NCI-H748 treated with DMSO at 0.1 percent for 48 hours (cell line): Measurements from ENCODE around the gene EPB41L3.
"Not testable (repeated sequence)": the region's sequence is repeated elsewhere in the genome, so short reads cannot be mapped to it uniquely, and the experiment has no call there.

Experiments used
- DNase-seq: peaks from one replicate; lab custom pipeline; 2025; lab: John Stamatoyannopoulos, UW

The EPB41L3 gene

DNA sequence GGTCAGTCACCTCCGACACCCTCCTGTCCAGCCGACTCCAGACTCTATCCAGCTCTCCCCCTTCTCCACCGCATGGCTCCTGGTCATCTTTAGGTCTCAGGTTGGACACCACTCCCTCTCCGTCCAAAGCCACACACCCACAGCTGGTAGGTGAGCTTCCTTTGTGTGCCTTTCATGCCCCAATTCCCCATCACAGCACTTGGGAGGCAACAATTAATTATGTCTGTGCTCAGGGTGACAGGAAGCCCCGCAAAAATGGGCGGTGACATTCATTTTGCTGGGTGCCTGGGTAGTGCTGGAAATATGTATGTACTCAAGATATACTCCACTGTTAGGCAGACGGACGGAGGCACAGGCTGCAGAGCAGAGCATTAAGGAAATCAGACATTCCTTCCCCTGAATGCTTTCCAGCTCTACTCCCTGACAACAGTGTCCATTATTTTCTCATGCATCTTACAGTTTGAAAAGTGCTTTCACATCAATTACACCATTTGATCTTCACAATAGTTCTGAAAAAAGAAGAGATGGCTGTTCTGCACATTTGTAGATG lies 13.1 kb downstream of the EPB41L3 start:
- DNase-seq: no peak

DNA sequence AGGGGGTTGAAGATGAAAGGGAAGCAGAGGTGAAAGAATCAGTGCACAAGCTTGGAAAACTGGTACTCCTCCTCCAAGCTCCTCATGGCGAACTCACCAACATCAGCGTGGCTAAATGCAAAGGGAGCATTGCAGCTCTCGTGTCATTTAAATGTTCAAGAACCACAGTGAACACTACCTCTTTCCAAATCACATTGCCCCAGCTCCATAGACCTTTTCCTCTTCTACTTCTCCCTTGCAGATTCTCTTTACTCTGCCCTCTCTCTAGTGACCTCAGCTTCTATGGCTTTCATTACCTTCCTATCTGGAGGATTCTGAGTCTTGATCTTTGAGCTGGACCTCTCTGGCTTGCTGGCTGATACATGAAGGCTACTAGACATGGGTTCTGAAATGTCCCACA lies 14.3 kb downstream of the EPB41L3 start:
- no peak for DNase-seq

DNA sequence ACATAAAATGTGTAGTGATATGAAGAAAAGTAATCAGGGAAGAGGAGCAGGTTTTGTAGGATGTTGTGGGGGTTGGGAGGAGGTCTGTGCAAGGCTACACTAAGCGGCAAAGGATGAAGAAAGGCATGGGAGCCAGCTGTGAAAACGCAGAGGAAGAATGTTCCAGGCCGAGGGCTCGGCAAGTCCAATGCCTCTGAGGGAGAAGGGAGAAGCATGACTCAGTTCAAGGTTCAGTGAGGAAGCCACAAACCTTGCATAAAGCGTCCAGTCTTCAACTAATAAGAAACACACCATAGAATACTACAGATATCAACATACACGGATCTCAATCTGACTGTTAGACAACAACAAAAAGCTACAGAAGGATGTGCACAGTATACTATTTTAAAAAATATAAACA lies 16.2 kb downstream of the EPB41L3 start:
- no peak for DNase-seq

DNA sequence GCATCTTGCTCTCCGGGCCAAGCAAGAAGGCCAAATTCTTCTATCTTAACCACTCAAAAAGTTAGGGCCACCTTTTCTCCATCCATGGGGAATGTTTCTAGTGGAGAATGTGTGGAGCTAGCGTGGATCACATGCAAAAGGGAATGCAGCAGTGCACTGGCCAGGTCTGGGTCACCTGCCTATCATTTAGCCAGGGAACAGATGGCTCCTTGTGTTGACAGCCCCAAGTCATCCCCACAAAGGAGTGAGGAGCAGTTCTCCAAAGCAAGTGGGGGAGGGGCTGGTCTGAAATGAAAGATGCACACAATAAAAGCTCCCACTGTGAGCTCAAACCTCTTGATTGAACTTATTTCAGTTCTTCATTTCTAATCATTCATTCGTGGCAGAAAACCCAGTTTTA lies 19.1 kb downstream of the EPB41L3 start:
- no peak for DNase-seq

DNA sequence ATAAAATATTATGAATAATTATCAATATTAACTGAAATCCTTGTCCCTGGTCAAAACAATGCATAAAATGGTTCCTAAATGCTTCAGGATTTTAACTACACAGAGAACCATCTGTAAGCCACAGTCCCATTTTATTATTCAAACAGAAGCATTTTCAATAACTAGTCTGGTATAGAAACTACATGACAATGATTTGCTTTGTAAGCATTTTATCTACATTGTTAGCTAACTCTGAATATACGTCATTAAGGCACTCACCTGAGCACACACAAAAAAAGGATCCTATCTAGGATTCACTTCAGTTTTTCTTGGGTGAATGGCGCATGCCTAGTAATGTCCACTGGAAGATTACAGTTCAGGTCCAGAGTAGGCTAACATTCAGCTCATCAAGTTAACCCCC lies 22.8 kb downstream of the EPB41L3 start:
- no peak for DNase-seq

DNA sequence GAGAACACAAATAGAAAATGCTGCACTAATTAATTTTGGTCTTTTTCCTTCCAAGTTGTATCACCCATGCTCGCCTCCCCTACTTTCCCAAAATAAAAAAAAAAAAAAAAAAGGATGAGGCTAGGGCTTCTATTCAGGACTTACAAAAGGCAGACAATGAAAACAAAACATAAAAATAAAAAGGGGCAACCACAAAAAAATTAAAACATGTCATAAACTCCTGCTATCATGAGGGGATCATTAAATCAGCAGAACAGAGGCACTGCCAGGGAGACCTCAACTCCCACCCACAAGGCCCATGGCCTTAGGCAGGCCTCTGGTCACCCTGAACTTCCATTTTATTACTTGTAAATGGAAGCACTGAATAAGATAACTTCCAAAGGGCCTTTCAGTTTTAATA lies 23.3 kb downstream of the EPB41L3 start:
- no peak for DNase-seq

DNA sequence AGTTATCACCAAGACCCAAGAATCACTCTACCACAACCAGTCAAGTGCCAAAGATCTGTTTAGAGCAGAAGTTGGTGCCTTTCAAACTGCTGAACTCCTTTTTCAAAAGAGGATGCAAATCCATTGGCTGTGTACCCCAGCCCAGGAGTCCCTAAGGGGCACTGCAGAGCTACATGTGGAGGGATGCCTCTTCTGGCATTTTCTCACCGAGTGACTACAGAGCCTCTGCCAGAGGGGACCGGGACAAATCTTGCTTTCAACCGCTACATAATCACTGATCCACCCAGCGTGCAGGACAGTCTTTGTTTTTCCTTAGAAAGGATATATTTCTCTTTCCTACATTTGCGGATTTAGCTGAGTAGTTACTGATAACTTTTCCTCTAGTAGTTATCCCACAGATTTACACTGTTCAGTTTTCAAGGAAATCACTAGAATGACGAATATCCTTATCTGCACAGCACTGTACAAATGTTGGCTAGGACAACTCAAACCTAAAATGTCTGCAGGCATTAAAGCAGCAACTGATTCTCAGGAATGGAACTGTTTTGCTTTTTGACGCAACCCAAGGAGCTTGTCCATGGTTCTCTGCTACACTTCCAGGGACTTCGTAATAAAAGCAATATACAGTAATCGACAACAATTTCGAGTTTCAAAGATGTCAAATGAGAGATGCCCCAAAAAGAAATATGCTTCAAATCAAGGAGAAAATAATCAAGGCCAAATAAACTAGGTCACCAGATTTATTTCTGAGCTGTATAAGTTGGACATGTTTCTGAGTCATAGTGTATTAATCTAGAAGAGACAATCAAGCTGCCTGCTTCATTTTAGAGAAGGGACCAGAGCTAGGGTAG lies 24.1 kb downstream of the EPB41L3 start:
- DNase-seq: no peak

DNA sequence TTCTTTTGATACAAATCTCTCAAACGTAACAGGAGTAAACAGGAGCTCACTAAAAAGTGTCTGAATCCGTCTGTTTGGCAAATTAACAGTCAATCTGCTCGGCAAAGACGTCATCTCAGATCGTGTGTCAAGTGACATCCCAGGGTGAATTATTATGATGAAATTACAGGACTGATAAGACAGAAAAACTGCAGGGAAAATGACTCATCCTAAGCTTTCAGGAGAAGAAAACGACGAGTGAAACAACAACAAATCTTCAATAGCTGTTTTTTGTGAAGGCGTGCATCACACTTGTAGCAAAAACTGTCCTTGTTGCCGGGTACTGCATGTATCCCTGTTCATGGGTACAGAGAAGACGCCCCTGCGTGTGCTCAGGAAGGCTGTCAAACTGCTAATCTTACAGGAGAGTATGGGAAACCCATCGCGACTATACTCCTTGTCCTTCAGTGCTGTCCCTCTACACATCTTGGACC lies 24.9 kb downstream of the EPB41L3 start:
- no peak for DNase-seq

DNA sequence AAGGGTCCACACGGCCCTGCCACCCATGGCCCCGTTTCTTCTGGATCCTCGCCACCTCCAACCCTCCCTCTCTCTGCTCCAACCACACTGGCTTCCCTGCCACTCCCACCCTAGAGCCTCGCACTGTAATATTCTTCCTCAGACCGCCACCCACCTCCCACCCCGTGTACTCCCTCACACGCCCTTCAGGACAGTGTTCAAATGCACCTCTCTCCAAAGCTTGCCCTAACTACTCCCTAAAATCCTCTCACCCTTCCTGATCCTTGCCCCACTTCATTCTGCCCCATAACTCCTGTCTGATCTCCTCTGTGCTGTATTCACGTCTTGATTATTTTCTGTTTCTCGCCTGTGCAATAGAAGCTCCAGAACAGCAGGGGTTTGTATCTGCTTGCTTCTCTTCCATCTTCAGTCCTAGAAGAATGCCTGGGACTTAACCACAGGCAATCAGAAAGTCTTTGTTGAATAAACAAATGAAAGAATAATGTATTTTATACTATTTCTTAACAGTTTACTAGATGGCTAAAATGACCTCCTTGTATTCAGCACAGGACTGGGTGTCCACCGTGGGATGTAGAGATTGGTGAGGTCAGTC lies 25.5 kb downstream of the EPB41L3 start:
- DNase-seq: no peak

DNA sequence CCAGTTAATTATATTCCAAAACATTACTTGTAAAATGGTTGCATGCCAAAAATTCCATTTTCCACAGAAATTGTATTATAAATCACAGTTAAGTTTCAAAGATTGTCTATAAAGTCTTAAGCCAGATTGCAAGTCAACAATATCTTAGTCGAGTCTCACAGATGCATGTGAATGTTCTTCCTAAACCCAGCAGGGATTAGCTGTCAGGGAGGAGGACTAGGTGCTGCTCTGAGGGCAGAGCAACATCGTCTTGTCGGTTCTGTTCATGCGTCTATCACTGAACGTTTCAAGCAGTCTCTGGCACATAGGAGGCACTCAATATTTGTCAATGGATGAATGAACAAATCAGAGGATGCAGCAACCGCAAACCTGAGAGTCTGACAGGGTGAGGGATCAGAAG lies 27.0 kb downstream of the EPB41L3 start:
- no peak for DNase-seq

DNA sequence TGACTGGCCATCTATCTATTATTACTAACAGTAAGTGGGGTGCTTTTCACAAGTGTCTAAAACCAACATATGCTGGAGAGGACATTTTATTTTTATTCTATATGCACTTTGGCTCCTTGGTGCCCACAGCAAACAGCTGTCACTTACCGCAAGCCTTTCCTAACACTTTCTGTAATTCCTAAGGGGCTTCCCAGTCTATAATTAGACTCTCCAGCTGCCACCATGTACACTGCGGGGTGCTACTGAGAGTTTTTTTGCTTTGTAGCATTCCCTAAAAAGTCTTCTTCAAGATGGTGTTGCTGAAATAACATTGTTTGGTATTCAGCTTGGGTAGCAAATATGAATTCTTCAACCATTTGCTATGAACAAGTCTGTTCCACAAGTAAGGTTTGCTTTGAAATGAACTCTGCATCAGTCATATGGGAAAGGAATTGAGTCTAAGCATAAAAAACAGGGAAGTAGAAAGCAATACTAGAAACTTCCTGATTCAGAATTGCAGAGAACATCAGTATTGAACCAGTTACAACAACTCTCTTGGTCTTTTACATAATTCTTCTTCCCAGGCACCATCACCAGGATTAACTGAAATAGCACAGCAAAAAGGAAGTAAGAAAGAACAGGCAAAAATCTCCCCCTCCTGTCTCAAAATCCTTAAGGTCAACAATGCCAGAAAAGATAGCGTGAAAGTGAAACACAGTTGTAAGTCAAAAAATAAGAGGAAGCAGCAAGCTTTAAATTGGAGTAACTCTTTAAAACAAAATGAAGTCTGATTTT lies 28.6 kb downstream of the EPB41L3 start:
- no peak for DNase-seq

DNA sequence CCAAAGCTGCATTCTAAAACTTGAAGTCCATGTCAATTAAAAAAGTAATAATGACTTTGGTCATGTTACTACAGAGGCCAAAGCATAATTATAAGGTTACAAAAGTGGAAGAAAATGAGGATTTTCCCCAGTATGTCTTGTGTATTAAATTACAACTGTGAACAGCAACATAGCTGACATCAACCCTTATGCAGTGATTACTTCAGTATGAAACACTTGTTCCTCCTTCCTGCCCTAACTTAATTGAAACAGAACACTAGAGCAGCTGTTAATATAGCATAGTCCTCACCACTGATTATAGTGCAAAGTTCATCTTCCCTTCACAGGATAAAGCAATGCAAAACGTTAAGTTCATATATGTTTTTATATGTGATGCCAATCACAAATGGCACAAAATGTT lies 29.9 kb downstream of the EPB41L3 start:
- DNase-seq: no peak

DNA sequence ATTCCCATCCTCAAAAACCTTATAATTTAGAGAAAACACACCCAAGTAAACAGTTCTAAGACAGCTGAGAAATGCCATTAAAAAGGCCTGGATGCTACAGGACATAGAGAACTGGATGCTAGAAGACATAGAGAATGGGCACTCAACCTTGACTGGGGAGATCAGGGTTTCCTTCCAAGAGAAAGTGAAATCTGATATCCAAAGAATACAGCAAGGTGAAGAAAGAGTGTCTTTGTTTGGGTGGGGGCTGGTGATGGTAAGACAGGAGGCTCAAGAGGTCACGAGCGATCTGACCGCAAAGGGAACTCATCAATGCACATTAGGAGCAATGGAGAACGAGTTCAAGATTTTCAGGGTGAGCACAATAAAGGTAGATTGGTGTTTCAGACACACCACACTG lies 31.6 kb downstream of the EPB41L3 start:
- no peak for DNase-seq

DNA sequence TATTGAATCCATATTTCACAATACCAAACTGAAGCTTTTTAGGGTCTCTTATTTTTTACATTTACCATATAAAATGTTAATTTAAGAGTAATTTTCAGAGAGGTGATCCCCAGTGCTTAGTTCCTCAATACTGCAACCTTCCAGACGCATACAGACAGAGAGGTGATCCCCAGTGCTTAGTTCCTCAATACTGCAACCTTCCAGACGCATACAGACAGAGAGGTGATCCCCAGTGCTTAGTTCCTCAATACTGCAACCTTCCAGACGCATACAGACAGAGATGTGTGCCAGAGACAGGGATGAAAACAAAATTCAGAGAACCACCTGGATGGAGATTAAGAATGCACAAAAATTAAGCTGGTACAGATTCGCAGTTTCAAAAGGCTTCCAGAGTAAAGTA lies 32.3 kb downstream of the EPB41L3 start:
- DNase-seq: not testable (repeated sequence)

DNA sequence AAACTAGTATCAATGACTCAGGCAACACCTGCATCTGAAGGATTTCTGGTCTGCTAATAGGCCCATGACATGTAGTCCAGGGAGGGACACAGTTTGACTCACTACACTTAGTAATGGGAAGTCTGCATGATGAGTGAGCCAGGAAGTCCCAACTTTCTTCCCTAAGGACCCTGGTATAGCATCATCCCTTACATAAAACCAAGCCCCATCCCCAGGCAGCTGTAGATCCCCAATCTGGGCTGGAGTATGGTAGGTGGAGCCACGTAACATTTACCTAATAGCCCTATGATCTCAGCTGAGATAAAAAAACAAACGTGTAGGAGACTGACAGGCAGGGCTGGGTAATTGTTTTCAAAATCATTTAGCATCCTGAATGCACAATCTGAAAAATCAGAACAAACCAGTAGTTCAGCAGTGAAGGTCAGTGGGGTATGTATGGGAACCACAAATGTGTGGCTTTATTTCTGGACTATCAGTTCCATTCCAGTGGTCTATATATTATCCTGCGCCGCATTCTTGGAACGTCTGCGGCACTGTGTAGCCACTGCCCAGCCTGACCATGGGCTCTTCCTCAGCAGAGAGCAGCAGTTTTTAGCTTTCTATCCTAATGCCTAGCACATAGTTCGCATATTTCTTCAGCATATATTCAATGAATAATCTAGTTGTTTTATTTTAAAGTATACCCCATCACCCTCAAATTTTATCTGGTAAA lies 33.5 kb downstream of the EPB41L3 start:
- DNase-seq: no peak

DNA sequence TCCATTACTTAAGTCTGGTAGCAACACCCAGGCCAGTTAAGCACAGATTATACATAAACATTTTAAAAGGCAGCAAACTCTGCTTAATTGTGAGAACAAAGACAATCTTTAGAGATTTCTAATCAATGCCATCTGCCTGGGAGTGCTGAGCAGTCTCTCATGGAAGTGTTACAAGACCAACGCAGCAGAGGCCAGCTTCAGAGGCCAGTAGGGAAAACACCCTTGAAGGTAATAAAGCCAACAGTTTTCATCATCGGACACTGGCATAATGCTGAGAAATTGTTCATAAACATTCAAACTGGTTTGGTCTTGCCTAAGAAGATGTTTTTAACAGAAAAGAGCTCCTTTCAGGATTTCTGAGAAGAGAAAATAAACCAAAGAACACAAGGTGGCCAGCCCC lies 35.0 kb downstream of the EPB41L3 start:
- no peak for DNase-seq

DNA sequence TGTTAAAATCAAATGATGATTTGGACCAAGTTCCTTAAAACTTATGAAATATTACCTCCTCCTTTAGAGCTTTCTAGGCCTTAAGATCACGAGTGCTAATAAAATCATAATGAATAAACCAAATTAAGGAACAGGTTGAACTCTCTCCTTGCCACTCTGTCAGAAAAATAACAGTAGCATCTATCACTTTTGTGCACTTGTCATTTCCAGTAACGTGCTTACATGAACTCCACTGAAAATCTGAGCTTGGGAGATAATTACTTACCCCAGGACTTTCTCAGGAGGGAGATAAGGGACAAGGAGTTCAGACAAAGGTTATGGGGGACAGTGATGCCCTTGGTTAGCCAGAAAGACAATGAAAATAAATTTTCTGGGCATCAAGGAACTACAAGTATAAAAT lies 36.0 kb downstream of the EPB41L3 start:
- no peak for DNase-seq

DNA sequence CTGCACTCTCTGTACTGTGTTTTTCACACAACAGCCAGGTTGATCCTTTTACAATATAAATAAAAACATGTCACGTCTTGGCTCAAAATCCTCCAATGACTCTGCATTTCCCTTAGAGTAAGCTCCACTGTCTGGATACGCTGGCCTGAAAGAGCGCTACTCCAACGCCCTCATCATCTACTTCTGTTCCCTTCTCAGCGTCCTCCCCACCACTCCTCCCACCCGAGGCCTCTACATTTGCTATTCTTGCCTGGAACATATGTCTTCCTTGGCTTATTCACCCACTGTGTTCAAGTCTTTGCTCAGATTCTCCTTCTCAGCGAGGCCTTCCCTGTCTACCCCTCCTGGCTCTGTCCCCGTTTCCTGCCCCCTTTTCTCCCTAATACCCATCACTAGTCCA lies 37.6 kb downstream of the EPB41L3 start:
- DNase-seq: no peak

DNA sequence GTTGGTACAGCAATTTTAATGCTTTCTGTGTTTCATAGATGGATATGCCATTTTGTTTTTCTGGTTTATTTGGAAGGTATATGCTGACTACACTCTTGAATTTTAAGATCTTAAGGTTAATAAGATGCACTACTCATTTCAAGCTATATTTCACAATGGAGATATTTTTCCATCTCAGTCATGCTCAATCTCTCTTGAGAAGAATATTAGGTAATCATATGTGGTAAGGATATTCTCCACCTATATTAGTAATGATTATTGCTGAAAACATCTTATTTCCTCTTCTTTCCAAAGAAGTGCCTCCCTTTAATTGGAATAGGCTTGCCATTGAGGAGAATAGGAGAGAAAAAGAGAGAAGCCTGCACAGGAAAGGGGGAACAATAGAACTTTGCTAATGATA lies 40.1 kb downstream of the EPB41L3 start:
- no peak for DNase-seq

DNA sequence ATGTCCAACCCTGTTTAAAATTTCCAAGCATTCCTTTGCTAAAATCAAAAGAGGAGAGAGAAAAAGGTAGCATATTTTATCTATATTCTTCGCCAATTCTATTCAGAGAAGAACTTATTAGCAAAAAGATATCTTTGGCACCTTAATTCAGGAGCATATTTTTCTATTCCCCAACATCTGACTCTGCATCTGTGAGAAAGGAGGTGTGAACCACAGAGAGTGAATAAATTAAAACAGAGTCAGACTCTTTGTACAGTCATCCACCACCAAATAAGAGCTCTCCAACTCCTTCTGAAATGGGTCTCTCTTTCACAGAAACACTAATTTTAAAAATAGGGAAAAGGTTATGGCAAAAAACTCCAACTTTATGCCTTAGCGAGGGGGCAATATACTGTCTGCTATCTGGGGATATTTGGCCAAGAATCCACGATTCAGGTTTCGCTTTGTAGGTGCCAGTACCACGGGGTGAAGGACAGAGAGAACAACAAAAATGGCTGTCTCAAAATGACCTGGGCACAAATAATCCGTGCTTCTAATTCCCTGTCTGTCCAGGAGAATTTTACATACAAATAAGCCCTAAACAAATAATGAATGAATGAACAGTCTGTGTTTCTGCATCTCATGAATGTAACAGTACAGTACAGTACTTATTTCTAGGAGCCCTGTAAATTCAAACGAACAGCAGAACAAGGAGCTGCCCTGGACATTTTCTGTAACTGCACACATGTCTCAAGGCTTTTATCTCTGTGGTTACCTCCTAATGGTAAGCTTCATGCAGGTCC lies 43.4 kb downstream of the EPB41L3 start:
- no peak for DNase-seq

DNA sequence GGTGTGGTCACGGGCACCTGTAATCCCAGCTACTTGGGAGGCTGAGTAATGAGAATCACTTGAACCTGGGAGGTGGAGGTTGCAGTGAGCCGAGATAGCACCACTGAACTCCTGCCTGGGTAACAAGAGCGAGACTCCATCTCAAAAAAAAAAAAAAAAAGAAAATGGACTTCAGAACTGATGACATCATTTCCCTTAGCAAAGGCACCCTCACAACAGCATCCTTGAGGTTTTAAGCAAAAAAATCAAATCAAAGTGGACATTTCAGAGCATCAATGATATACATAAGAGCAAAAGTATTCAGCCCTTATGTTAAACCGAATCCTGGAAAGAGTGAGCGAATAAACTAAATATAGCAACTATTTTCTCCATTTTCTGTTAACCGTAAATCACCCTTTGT lies 45.3 kb downstream of the EPB41L3 start:
- no peak for DNase-seq
